B cell (primary cell): ENCODE results near the gene SH3RF1. TPM values are rescaled to one million over a fixed set of nuclear protein-coding genes. Genes with fewer than 3 reads are reported as not detected.

Experiments used
- ATAC-seq: fragments of 200-7000 bp; cut with Tn5 transposase; one replicate; pipeline ENCODE4 v1.10.0; 2021; ENCODE audit warnings: low read depth, mild to moderate bottlenecking, moderate number of reproducible peaks, moderate library complexity
- CTCF ChIA-PET: fragments of 350-600 bp; sonication (Branson Sonifier 250); formaldehyde crosslinking; loops from one replicate; lab custom pipeline; 2021; ENCODE audit warnings: antibody characterized with exemption, inconsistent platforms; lab: Charles Lee
- POLR2A ChIA-PET: fragments of 350-600 bp; sonication (Branson Sonifier 250); formaldehyde crosslinking; loops from one replicate; lab custom pipeline; 2021; ENCODE audit warnings: antibody characterized with exemption; lab: Charles Lee
- DNase-seq: peaks from one replicate; pipeline ENCODE4 v3.0.0; 2013
- H2AFZ ChIP-seq: 2 replicates; pipeline ENCODE4 v1.6.1; 2012; ENCODE audit warnings: mild to moderate bottlenecking, low read depth, low read length; ENCODE audit not compliant: insufficient read depth, poor library complexity, severe bottlenecking
- H3K27ac ChIP-seq, 2 donors: 1 replicate in 1 of 2; 2 replicates in 1 of 2; pipeline ENCODE4 v1.5.1; 2012 to 2013; ENCODE audit warnings: low read length in 2 of 2, mild to moderate bottlenecking in 2 of 2, moderate library complexity in 1 of 2
- H3K27me3 ChIP-seq, 4 experiments: fragments of 200-600 bp in 1 of 4; sonication (generic) in 1 of 4; replicated peaks in 1 of 4; 1 replicate in 2 of 4; 2 replicates in 2 of 4; pipeline versions ENCODE4 v1.6.1 to v1.7.0; 2013 to 2016; ENCODE audit warnings: low read length in 3 of 4, mild to moderate bottlenecking in 2 of 4, mixed read lengths in 1 of 4, moderate library complexity in 1 of 4; ENCODE audit not compliant: insufficient read depth in 4 of 4, control insufficient read depth in 3 of 4; ENCODE audit errors: control extremely low read depth in 1 of 4
- H3K36me3 ChIP-seq, 2 experiments: replicated peaks in 1 of 2; 1 replicate in 1 of 2; 2 replicates in 1 of 2; pipeline versions ENCODE4 v1.6.1 to v1.7.1; 2013; ENCODE audit warnings: low read length in 1 of 2; ENCODE audit not compliant: insufficient read depth in 2 of 2, control insufficient read depth in 1 of 2; ENCODE audit errors: control extremely low read depth in 1 of 2, extremely low read depth in 1 of 2
- H3K4me1 ChIP-seq, 2 donors: fragments of 200-600 bp in 1 of 2; sonication (generic) in 1 of 2; 1 replicate in 1 of 2; 2 replicates in 1 of 2; pipeline versions ENCODE4 v1.5.1 to v1.6.1; 2013 to 2017; ENCODE audit warnings: low read length in 2 of 2; ENCODE audit not compliant: control insufficient read depth in 2 of 2, insufficient read depth in 2 of 2
- H3K4me2 ChIP-seq: replicated peaks from 2 replicates; pipeline ENCODE3; 2012; ENCODE audit warnings: mild to moderate bottlenecking, low read depth, low read length; ENCODE audit not compliant: poor library complexity, severe bottlenecking
- H3K4me3 ChIP-seq, 5 experiments: fragments of 200-600 bp in 1 of 5; sonication (generic) in 1 of 5; 1 replicate in 3 of 5; 2 replicates in 2 of 5; pipeline versions ENCODE4 v1.5.1 to v1.7.0; 2011 to 2016; ENCODE audit warnings: low read length in 4 of 5, mild to moderate bottlenecking in 4 of 5, low read depth in 2 of 5, control low read depth in 1 of 5, moderate library complexity in 1 of 5; ENCODE audit not compliant: insufficient read depth in 1 of 5; ENCODE audit errors: control extremely low read depth in 1 of 5, extremely low read depth in 1 of 5
- H3K79me2 ChIP-seq: fragments of 200-600 bp; sonication (generic); one replicate; pipeline ENCODE4 v1.6.0; 2016; ENCODE audit warnings: low read length; ENCODE audit not compliant: control insufficient read depth, insufficient read depth
- H3K9ac ChIP-seq: fragments of 200-600 bp; sonication (generic); 2 replicates; pipeline ENCODE4 v1.6.1; 2017; ENCODE audit warnings: mild to moderate bottlenecking, low read length, moderate library complexity
- H3K9me3 ChIP-seq, 3 donors: one replicate each; pipeline versions ENCODE4 v1.6.1 to v1.7.1; 2013; ENCODE audit warnings: low read length in 2 of 3; ENCODE audit not compliant: control insufficient read depth in 2 of 3, insufficient read depth in 1 of 3; ENCODE audit errors: control extremely low read depth in 1 of 3
- H4K20me1 ChIP-seq: 2 replicates; pipeline ENCODE4 v1.6.0; 2012; ENCODE audit warnings: mild to moderate bottlenecking, low read length; ENCODE audit not compliant: insufficient read depth, control insufficient read depth, poor library complexity, severe bottlenecking
- H3K27ac Mint-ChIP-seq: one replicate; pipeline ENCODE4 v1.8.0; 2021; ENCODE audit warnings: mixed read lengths
- H3K27me3 Mint-ChIP-seq: one replicate; pipeline ENCODE4 v1.8.0; 2021; ENCODE audit warnings: mixed read lengths
- H3K4me1 Mint-ChIP-seq: one replicate; pipeline ENCODE4 v1.8.0; 2021; ENCODE audit warnings: mixed read lengths
- H3K4me3 Mint-ChIP-seq: one replicate; pipeline ENCODE4 v1.8.0; 2021; ENCODE audit warnings: mixed read lengths
- H3K9me3 Mint-ChIP-seq: one replicate; pipeline ENCODE4 v1.8.0; 2022; ENCODE audit warnings: mixed read lengths; ENCODE audit not compliant: insufficient read depth
- EZH2 ChIP-seq: IDR thresholded peaks from 2 replicates; pipeline ENCODE4 v1.6.1; 2012; ENCODE audit warnings: borderline replicate concordance, low read depth, mild to moderate bottlenecking, moderate library complexity, low read length; ENCODE audit not compliant: insufficient read depth, poor library complexity, severe bottlenecking
- WGBS: methylation state at CpG from one replicate; pipeline ENCODE4 v1.1.5; 2013; ENCODE audit warnings: missing lambda C conversion rate; ENCODE audit not compliant: insufficient coverage; 5-methylcytosine and 5-hydroxymethylcytosine counted together
- intact Hi-C: fragments of 100-400 bp; cut with micrococcal nuclease; formaldehyde crosslinking; loops from one replicate; pipeline ENCODE4 v1.10.0; 2022
- polyA plus RNA-seq: library from polyadenylated mRNA; depleted of rRNA; stranded (reverse); fragments of >200 nt; gene quantifications from 2 replicates; pipeline ENCODE4 v1.2.3, GENCODE V29; 2012
- total RNA-seq, 2 donors: library from RNA; stranded (reverse); fragments of 120-200 nt in 1 of 2; gene quantifications; 1 replicate in 1 of 2; 2 replicates in 1 of 2; pipeline versions ENCODE4 v1.2.3 to v1.2.4, GENCODE V29; 2013 to 2022
- TF ChIP-seq, protein P1 (sequence below): fragments of 200-600 bp; IDR thresholded peaks from one replicate; pipeline ENCODE4 v1.8.0; 2022; ENCODE audit warnings: antibody characterized with exemption, mild to moderate bottlenecking

SH3RF1 gene
- total and polyA plus RNA-seq, 2 donors (not counting 1 experiment from before 2014, with no cell fraction given): 2.0 to 5.4 TPM

- Mint-ChIP-seq H3K9me3 (no peaks in the 10 kb centered on the region), H3K27ac (no peak overlapping the region), H3K4me3 (no peak overlapping the region), H3K4me1 (peaks cover 5% of the 10 kb centered on the region), H3K27me3 (no peaks in the 10 kb centered on the region)
- Histone ChIP-seq H3K9me3 (no peaks in the 10 kb centered on the region), H4K20me1 (no peaks in the 10 kb centered on the region), H3K27ac (no peak overlapping the region), H2AFZ (no peak overlapping the region), H3K4me2 (no peak overlapping the region), H3K9ac (no peak overlapping the region), H3K27me3 (no peaks in the 10 kb centered on the region), H3K36me3 (no peaks in the 10 kb centered on the region), H3K79me2 (no peaks in the 10 kb centered on the region), H3K4me3 (no peak overlapping the region), H3K4me1 (no peaks in the 10 kb centered on the region)
- no peak for DNase-seq
- intact Hi-C loops: no loop called here
- ATAC-seq: no peak
- CTCF ChIA-PET: no interaction called here
- POLR2A ChIA-PET: no interaction called here
- WGBS: no CpG with 5 or more reads among the region's 1 CpG
- TF ChIP-seq EZH2: no peak
- TF ChIP-seq, protein P1, sequence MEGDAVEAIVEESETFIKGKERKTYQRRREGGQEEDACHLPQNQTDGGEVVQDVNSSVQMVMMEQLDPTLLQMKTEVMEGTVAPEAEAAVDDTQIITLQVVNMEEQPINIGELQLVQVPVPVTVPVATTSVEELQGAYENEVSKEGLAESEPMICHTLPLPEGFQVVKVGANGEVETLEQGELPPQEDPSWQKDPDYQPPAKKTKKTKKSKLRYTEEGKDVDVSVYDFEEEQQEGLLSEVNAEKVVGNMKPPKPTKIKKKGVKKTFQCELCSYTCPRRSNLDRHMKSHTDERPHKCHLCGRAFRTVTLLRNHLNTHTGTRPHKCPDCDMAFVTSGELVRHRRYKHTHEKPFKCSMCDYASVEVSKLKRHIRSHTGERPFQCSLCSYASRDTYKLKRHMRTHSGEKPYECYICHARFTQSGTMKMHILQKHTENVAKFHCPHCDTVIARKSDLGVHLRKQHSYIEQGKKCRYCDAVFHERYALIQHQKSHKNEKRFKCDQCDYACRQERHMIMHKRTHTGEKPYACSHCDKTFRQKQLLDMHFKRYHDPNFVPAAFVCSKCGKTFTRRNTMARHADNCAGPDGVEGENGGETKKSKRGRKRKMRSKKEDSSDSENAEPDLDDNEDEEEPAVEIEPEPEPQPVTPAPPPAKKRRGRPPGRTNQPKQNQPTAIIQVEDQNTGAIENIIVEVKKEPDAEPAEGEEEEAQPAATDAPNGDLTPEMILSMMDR: no peak
Observed at GRCh38 chr4:169164669-169165415, 105.9 kb downstream of the SH3RF1 start.

- Histone ChIP-seq H2AFZ (no peak overlapping the region), H3K4me3 (no peak overlapping the region), H3K4me2 (no peak overlapping the region), H3K27ac (no peak overlapping the region), H3K79me2 (no peaks in the 10 kb centered on the region), H4K20me1 (no peaks in the 10 kb centered on the region), H3K9me3 (no peaks in the 10 kb centered on the region), H3K27me3 (no peaks in the 10 kb centered on the region), H3K36me3 (no peaks in the 10 kb centered on the region), H3K4me1 (no peaks in the 10 kb centered on the region), H3K9ac (no peak overlapping the region)
- intact Hi-C loops: no loop called here
- peaks cover 5% of the 10 kb centered on the region for H3K4me1 Mint-ChIP-seq
- CTCF ChIA-PET: no interaction called here
- POLR2A ChIA-PET: no interaction called here
- ATAC-seq (no peak), DNase-seq (no peak)
- no peak overlapping the region for H3K27ac Mint-ChIP-seq
- H3K27me3 Mint-ChIP-seq: no peaks in the 10 kb centered on the region
- no peak overlapping the region for H3K4me3 Mint-ChIP-seq
- no peaks in the 10 kb centered on the region for H3K9me3 Mint-ChIP-seq
- TF ChIP-seq, protein P1: no peak
- no peak for TF ChIP-seq EZH2
Observed at GRCh38 chr4:169163947-169164668, 106.6 kb downstream of the SH3RF1 start.
